Kidney (tissue), 14 donors: ENCODE results near the gene CLCN5. TPM values are rescaled to one million over a fixed set of nuclear protein-coding genes. Genes with fewer than 3 reads are reported as not detected.

Experiments used
- DNase-seq, 5 donors: peaks; one replicate each; pipeline ENCODE4 v3.0.0-alpha.2; 2013 to 2020
- FAIRE-seq: peaks from 2 replicates; lab custom pipeline; 2012; peaks lifted over from hg19 to GRCh38; lab: Jason Lieb, UNC
- H3K27ac ChIP-seq, 2 donors: one replicate each; pipeline ENCODE4 v1.7.0; 2013; ENCODE audit warnings: low read depth in 2 of 2, low read length in 2 of 2, inconsistent platforms in 1 of 2
- H3K27me3 ChIP-seq: one replicate; pipeline ENCODE4 v1.7.1; 2013; ENCODE audit warnings: low read length, inconsistent platforms; ENCODE audit not compliant: control insufficient read depth, insufficient read depth
- H3K36me3 ChIP-seq, 3 donors: one replicate each; pipeline versions ENCODE4 v1.7.0 to v1.7.1; 2013; ENCODE audit warnings: low read length in 3 of 3, control low read depth in 1 of 3, inconsistent platforms in 1 of 3; ENCODE audit not compliant: insufficient read depth in 3 of 3, control insufficient read depth in 2 of 3
- H3K4me1 ChIP-seq, 3 donors: one replicate each; pipeline versions ENCODE4 v1.7.0 to v1.7.1; 2013; ENCODE audit warnings: low read length in 3 of 3, inconsistent platforms in 1 of 3, low read depth in 1 of 3; ENCODE audit not compliant: control insufficient read depth in 2 of 3, insufficient read depth in 2 of 3
- H3K4me3 ChIP-seq, 3 donors: one replicate each; pipeline versions ENCODE4 v1.7.0 to v1.8.1; 2013; ENCODE audit warnings: low read length in 3 of 3, control low read depth in 1 of 3, inconsistent platforms in 1 of 3
- H3K9ac ChIP-seq, 3 donors: one replicate each; pipeline versions ENCODE4 v1.7.0 to v1.7.1; 2013; ENCODE audit warnings: low read length in 3 of 3, control low read depth in 1 of 3, inconsistent platforms in 1 of 3
- H3K9me3 ChIP-seq, 3 donors: one replicate each; pipeline versions ENCODE4 v1.7.0 to v1.7.1; 2013; ENCODE audit warnings: low read length in 3 of 3, control low read depth in 1 of 3, inconsistent platforms in 1 of 3; ENCODE audit not compliant: control insufficient read depth in 2 of 3, insufficient read depth in 1 of 3
- intact Hi-C: fragments of 100-400 bp; cut with DNase I; formaldehyde crosslinking; loops from one replicate; pipeline ENCODE4 v1.11.1; 2022
- polyA plus RNA-seq: library from polyadenylated mRNA; stranded (reverse); fragments of 350-450 nt; fragmentation: Illumina TruSeq; extraction: RNeasy Lipid Tissue Mini Kit (QIAGEN cat#74804); gene quantifications from one replicate; pipeline ENCODE4 v1.2.3, GENCODE V29; 2014; ENCODE audit warnings: low read depth, low replicate concordance; ENCODE audit not compliant: insufficient read depth
- total RNA-seq: library from RNA; stranded (reverse); fragmentation: NEBNext Ultra II Directional; extraction: Animal tissue kit (Norgen Biotek cat#: 25700); gene quantifications from one replicate; pipeline ENCODE4 v1.2.1, GENCODE V29; 2021
- TF ChIP-seq, protein P1 (sequence below): IDR thresholded peaks from 3 replicates; pipeline ENCODE4 v1.5.1; 2012; ENCODE audit warnings: mild to moderate bottlenecking, moderate library complexity, borderline replicate concordance; ENCODE audit not compliant: insufficient read depth; ENCODE audit errors: extremely low read depth
- donor health status: control.
- donor health status: control.
- donor health status: control.
- donor health status: control.
- donor health status: control.
- donor health status: DM: yes; HTN: yes; CAD: no.
- donor health status: Normal renal cell carcinoma (clear cell type).

The CLCN5 gene
- total and polyA plus RNA-seq, 2 donors from 2014 or later, result 21.1 to 29.7 TPM

DNA sequence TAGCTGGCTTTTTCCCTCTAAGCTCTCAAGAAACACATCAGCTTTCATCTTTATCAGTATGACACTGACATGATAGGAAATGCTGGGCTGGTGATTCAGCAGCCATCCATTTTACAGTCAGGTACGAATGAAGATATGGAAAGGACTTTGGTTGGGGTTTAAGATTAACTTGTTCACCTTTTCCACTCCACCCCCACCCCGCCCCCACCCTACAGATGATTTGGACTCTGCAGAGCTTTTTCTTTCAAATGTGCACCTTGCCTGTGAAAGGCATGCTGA, 145.8 kb downstream of the CLCN5 start:
- no peaks in the 10 kb centered on the region for H3K27me3 ChIP-seq
- H3K9me3 ChIP-seq, result no peaks in the 10 kb centered on the region
- H3K4me3 ChIP-seq, result peak overlapping the region; percentile 46 to 73 (median 71)
- peak overlapping the region in 2 of 3 donors; percentile 15 to 78 for H3K9ac ChIP-seq
- FAIRE-seq (no peak), DNase-seq (no peak)
- H3K27ac ChIP-seq, result peak overlapping the region; percentile 71 to 72
- peaks cover 0 to 10% (median 0%) of the 10 kb centered on the region in 3 donors for H3K36me3 ChIP-seq
- TF ChIP-seq, protein P1, sequence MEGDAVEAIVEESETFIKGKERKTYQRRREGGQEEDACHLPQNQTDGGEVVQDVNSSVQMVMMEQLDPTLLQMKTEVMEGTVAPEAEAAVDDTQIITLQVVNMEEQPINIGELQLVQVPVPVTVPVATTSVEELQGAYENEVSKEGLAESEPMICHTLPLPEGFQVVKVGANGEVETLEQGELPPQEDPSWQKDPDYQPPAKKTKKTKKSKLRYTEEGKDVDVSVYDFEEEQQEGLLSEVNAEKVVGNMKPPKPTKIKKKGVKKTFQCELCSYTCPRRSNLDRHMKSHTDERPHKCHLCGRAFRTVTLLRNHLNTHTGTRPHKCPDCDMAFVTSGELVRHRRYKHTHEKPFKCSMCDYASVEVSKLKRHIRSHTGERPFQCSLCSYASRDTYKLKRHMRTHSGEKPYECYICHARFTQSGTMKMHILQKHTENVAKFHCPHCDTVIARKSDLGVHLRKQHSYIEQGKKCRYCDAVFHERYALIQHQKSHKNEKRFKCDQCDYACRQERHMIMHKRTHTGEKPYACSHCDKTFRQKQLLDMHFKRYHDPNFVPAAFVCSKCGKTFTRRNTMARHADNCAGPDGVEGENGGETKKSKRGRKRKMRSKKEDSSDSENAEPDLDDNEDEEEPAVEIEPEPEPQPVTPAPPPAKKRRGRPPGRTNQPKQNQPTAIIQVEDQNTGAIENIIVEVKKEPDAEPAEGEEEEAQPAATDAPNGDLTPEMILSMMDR, result no peak
- intact Hi-C loops, result no loop called here
- H3K4me1 ChIP-seq, result no peaks in the 10 kb centered on the region

DNA sequence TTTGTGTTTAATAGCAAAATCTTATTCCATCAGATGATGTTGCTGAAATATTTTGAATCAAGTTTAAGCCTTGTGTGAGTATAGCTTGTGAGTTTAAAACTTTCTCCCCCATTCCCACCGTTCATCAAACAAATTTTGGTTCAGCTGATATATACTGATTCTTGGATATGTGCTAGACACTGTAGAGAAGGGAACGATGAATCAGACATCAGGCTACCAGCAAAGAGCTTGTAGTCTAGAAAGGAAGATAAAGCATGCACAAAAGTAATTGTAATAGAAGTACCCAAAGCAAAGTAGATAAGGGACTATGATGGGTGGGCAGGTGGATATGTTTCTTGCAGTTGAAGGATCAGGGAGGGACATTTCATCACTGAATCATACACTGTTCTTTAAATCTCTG, 146.5 kb downstream of the CLCN5 start:
- Histone ChIP-seq H3K4me1 (no peaks in the 10 kb centered on the region), H3K4me3 (peak overlapping the region; percentile 20 to 73 (median 66)), H3K27me3 (no peaks in the 10 kb centered on the region), H3K27ac (no peak overlapping the region), H3K36me3 (peaks cover 0 to 14% (median 0%) of the 10 kb centered on the region in 3 donors), H3K9ac (no peak overlapping the region), H3K9me3 (no peaks in the 10 kb centered on the region)
- no peak for FAIRE-seq
- TF ChIP-seq, protein P1, result no peak
- intact Hi-C loops, result no loop called here
- no peak for DNase-seq

DNA sequence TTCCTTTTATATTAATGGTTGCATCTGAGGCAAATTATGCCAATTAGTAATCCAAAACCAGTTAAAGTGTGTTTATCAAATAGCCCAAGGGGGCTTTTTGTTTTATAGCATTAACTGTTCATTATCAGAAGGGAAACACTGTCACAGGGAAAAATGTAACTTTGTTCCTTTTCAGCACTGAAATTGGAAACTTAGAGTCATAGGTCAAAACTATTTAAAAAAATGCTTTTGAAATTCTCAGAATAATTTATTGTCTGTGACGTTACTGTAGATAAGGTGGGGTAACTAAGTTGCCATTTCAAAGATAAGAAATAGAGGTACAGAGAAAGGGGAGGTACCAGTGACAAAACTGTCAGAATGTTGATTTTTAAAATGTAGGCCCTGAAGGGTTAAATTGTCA, 149.1 kb downstream of the CLCN5 start:
- H3K9ac ChIP-seq, result no peak overlapping the region
- intact Hi-C loops, result no loop called here
- no peak overlapping the region for H3K27ac ChIP-seq
- TF ChIP-seq, protein P1, result no peak
- H3K4me1 ChIP-seq, result no peaks in the 10 kb centered on the region
- no peaks in the 10 kb centered on the region for H3K9me3 ChIP-seq
- peak overlapping the region in 1 of 3 donors; percentile 25 for H3K4me3 ChIP-seq
- FAIRE-seq (no peak), DNase-seq (no peak)
- H3K27me3 ChIP-seq, result no peaks in the 10 kb centered on the region
- H3K36me3 ChIP-seq, result peaks cover 0 to 14% (median 0%) of the 10 kb centered on the region in 3 donors

DNA sequence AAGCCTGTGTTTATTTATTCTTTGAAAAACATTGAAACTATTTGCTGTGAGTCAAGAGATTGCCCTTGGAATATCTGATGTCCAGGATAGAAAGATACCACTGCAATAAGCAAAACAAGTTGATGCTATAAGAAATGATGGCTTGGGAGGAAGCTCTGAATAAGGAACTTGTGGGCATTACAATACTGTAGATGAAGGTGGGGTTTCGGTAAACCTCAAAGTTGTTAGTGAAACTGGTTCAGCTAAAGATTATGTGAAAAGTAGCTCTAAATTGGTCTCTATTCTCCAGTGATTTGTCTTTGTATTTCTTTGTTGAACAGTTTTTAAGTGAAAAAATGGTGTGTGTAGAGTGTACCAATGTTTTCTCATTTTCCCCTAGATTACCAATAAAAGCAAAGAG, 149.7 kb downstream of the CLCN5 start:
- TF ChIP-seq, protein P1, result no peak
- Histone ChIP-seq H3K4me3 (no peak overlapping the region), H3K27me3 (no peaks in the 10 kb centered on the region), H3K4me1 (no peaks in the 10 kb centered on the region), H3K27ac (no peak overlapping the region), H3K9me3 (no peaks in the 10 kb centered on the region), H3K36me3 (peaks cover 0 to 18% (median 0%) of the 10 kb centered on the region in 3 donors), H3K9ac (no peak overlapping the region)
- FAIRE-seq (no peak), DNase-seq (no peak)
- intact Hi-C loops, result no loop called here
